Sigmoid colon (tissue), 4 donors: ENCODE data around the gene METTL23.

ENCODE experiments used
- POLR2A ChIP-seq, 2 donors: fragments of 450-650 bp; IDR thresholded peaks; one replicate each; pipeline ENCODE4 v1.6.1; 2016; ENCODE audit warnings: antibody characterized with exemption in 2 of 2, mild to moderate bottlenecking in 2 of 2, moderate library complexity in 2 of 2
- POLR2AphosphoS5 ChIP-seq, 4 donors: sonication (generic); formaldehyde crosslinking; IDR thresholded peaks; one replicate each; pipeline ENCODE4 v1.6.1; 2017; ENCODE audit warnings: antibody characterized with exemption in 4 of 4
- TF ChIP-seq, protein P1 (sequence below), 4 experiments: fragments of 450-650 bp in 3 of 4; fragments of 200-600 bp in 1 of 4; IDR thresholded peaks; one replicate each; pipeline ENCODE4 v1.5.1; 2016 to 2019; ENCODE audit warnings: antibody characterized with exemption in 4 of 4, mild to moderate bottlenecking in 3 of 4, moderate library complexity in 2 of 4

DNA sequence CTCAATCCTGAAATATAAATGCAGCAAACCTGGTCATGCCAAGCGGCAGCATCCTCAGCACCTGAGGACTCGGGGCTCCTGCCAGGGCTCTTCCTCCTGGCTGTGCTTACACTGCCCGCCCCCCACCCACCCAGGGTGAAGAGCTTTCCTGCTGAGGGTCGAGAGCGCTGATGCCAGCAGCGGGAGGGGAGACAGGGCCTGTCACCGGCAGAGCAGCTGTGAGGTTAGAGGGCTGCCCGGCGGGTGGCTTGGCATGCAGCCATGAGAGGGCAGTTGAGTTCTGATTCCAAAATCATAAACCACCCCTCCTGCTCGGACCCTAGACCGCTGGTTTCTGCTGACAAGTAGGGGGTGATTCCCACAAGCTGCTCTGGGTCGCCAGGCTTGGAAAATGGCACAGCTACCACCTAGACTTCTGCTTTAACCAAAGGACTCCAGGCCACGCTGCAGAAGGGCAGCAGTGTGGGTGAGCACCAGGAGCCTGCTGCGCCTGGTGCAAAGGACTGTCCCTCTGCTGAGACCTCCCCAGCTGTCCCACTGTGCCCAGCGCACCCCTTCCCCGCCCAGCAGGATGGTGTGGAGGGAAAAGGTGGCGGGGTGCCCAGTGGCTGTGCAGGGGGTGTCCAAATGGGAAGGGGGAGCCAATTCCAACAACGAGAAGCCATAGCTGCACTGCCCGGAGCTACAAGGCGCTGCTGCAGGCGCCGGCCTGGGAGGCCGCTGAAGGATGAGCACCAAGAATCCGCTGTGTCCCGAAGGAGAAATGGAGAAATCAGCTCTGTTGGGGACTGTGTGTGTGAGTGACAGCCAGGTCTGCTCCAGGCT lies 42.5 kb upstream of the METTL23 start:
- TF ChIP-seq POLR2A (IDR thresholded peaks at IDR 0.05) (no peak), POLR2AphosphoS5 (IDR thresholded peaks at IDR 0.05) (no peak)
- TF ChIP-seq, protein P1, sequence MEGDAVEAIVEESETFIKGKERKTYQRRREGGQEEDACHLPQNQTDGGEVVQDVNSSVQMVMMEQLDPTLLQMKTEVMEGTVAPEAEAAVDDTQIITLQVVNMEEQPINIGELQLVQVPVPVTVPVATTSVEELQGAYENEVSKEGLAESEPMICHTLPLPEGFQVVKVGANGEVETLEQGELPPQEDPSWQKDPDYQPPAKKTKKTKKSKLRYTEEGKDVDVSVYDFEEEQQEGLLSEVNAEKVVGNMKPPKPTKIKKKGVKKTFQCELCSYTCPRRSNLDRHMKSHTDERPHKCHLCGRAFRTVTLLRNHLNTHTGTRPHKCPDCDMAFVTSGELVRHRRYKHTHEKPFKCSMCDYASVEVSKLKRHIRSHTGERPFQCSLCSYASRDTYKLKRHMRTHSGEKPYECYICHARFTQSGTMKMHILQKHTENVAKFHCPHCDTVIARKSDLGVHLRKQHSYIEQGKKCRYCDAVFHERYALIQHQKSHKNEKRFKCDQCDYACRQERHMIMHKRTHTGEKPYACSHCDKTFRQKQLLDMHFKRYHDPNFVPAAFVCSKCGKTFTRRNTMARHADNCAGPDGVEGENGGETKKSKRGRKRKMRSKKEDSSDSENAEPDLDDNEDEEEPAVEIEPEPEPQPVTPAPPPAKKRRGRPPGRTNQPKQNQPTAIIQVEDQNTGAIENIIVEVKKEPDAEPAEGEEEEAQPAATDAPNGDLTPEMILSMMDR (IDR thresholded peaks at IDR 0.05) = no peak
